Thyroid gland (tissue), 4 donors: ENCODE data around the gene PLCD4. TPM values are rescaled to one million over a fixed set of nuclear protein-coding genes. Genes with fewer than 3 reads are reported as not detected.
A peak's percentile ranks its signal among the peaks of the same experiment; 100 is the strongest.

ENCODE experiments used
- DNase-seq, 2 donors: peaks; one replicate each; pipeline ENCODE4 v3.0.0-alpha.2; 2019
- H3K27ac ChIP-seq, 3 donors: fragments of 200-600 bp; sonication (generic); 1 replicate in 2 of 3; 2 replicates in 1 of 3; pipeline ENCODE4 v1.5.1; 2016 to 2019; ENCODE audit warnings: mild to moderate bottlenecking in 1 of 3, moderate library complexity in 1 of 3
- H3K27me3 ChIP-seq: fragments of 200-600 bp; sonication (generic); one replicate; pipeline ENCODE4 v1.5.1; 2019
- H3K36me3 ChIP-seq, 2 donors: fragments of 200-600 bp; sonication (generic); one replicate each; pipeline ENCODE4 v1.5.1; 2016 to 2019
- H3K4me1 ChIP-seq, 2 donors: fragments of 200-600 bp; sonication (generic); one replicate each; pipeline ENCODE4 v1.5.1; 2017 to 2019
- H3K4me3 ChIP-seq, 3 donors: fragments of 200-600 bp; sonication (generic); replicated peaks in 1 of 3; 1 replicate in 2 of 3; 2 replicates in 1 of 3; pipeline ENCODE4 v1.5.1; 2016; ENCODE audit warnings: mild to moderate bottlenecking in 1 of 3
- H3K9me3 ChIP-seq: fragments of 200-600 bp; sonication (generic); one replicate; pipeline ENCODE4 v1.5.1; 2017
- POLR2A ChIP-seq, 2 donors: fragments of 450-650 bp; IDR thresholded peaks; one replicate each; pipeline ENCODE4 v1.6.1; 2017; ENCODE audit warnings: antibody characterized with exemption in 2 of 2, mild to moderate bottlenecking in 2 of 2, moderate library complexity in 1 of 2
- WGBS, 2 donors: methylation state at CpG; one replicate each; pipeline ENCODE4 v1.1.5; 2017; 5-methylcytosine and 5-hydroxymethylcytosine counted together
- intact Hi-C: fragments of 100-400 bp; cut with DNase I; formaldehyde crosslinking; loops from one replicate; pipeline ENCODE4 v1.15.1; 2023
- total RNA-seq, 4 donors: library from RNA; depleted of rRNA; stranded (reverse); fragments of >200 nt; gene quantifications; one replicate each; pipeline ENCODE4 v1.2.3, GENCODE V29; 2016
- TF ChIP-seq, protein P1 (sequence below), 6 experiments: fragments of 200-600 bp in 3 of 6; fragments of 450-650 bp in 3 of 6; sonication (generic) in 3 of 6; IDR thresholded peaks; one replicate each; pipeline ENCODE4 v1.5.1; 2016 to 2019; ENCODE audit warnings: antibody characterized with exemption in 6 of 6, mild to moderate bottlenecking in 2 of 6, inconsistent platforms in 1 of 6, moderate library complexity in 1 of 6

Gene PLCD4
- total RNA-seq, 4 donors from 2014 or later = 0.89 to 3.1 (median 1.9) TPM

DNA sequence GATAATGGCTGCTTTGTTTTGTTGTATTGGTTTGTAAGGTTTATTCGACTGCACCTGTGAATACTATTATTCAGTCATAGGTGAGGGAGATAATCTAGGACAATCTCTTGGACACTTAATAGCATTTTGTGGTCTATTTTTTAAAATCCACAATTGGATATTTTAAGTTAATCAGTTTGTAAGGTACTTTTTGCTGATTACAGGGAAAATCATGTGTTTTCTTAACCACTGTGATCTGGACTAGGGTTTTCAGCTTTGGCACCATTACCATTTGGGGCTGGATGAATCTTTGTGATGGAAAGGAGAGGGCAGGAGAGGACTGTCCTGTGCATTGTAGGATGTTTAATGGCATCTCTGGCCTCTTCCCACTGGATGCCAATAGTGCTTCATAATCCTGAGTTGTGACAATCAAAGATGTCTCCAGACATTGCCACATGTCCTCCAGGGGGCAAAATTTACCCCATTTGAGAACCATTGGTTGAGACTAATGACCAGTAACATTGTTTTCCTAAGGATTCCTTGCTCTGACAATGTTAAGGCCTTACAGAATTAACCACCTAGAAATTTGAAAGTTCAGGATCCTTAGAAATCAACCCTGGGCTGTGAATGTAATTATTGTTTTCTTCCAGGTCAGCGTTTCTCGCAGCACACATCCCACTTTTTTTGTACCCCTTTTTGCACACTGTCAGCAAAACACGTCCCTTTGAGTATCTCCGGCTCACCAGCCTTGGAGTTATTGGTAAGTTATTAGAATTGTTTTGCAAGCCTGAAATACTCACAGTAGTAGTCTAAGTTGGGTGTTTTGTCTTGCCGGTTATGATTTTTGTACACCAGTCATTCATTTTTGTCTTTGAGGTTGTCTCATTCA, 23.5 kb upstream of the PLCD4 start:
- Histone ChIP-seq H3K36me3 (peaks cover 0 to 14% of the 10 kb centered on the region in 2 donors), H3K9me3 (no peaks in the 10 kb centered on the region), H3K27ac (peak overlapping the region in 1 of 3 donors; percentile 41), H3K27me3 (no peaks in the 10 kb centered on the region), H3K4me3 (no peak overlapping the region), H3K4me1 (peaks cover 15 to 16% of the 10 kb centered on the region in 2 donors)
- TF ChIP-seq POLR2A (IDR thresholded peaks at IDR 0.05) = no peak
- TF ChIP-seq, protein P1, sequence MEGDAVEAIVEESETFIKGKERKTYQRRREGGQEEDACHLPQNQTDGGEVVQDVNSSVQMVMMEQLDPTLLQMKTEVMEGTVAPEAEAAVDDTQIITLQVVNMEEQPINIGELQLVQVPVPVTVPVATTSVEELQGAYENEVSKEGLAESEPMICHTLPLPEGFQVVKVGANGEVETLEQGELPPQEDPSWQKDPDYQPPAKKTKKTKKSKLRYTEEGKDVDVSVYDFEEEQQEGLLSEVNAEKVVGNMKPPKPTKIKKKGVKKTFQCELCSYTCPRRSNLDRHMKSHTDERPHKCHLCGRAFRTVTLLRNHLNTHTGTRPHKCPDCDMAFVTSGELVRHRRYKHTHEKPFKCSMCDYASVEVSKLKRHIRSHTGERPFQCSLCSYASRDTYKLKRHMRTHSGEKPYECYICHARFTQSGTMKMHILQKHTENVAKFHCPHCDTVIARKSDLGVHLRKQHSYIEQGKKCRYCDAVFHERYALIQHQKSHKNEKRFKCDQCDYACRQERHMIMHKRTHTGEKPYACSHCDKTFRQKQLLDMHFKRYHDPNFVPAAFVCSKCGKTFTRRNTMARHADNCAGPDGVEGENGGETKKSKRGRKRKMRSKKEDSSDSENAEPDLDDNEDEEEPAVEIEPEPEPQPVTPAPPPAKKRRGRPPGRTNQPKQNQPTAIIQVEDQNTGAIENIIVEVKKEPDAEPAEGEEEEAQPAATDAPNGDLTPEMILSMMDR (IDR thresholded peaks at IDR 0.05) = no peak
- no peak for DNase-seq
- 96 to 98% methylated on average over 6 of the region's 6 CpGs for WGBS, 2 donors
- intact Hi-C loops = no loop called here

DNA sequence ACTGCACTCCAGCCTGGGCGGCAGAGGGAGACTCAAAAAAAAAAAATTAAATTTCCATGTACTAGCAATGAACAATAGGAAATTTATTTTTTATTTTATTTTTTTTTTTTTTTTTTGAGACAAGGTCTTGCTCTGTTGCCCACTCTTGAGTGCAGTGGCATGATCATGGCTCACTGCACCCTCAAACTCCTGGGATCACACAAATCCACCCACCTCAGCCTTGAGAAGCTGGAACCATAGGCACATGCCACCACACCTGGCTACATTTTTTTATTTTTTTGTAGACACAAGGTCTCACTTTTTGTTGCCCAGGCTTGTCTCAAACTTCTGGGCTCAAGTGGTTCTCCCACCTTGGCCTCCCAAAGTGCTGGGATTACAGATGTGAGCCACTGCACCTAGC, 22.2 kb upstream of the PLCD4 start:
- Histone ChIP-seq H3K27me3 (no peaks in the 10 kb centered on the region), H3K9me3 (no peaks in the 10 kb centered on the region), H3K4me3 (no peak overlapping the region), H3K4me1 (peaks cover 15 to 16% of the 10 kb centered on the region in 2 donors), H3K27ac (peak overlapping the region; percentile 10 to 42 (median 41)), H3K36me3 (peaks cover 0 to 16% of the 10 kb centered on the region in 2 donors)
- DNase-seq = peak; percentile 57 to 66
- intact Hi-C loops = no loop called here
- TF ChIP-seq, protein P1 (IDR thresholded peaks at IDR 0.05) = no peak
- no peak for TF ChIP-seq POLR2A (IDR thresholded peaks at IDR 0.05)
- 96 to 100% methylated on average over 1 of the region's 1 CpG for WGBS, 2 donors

DNA sequence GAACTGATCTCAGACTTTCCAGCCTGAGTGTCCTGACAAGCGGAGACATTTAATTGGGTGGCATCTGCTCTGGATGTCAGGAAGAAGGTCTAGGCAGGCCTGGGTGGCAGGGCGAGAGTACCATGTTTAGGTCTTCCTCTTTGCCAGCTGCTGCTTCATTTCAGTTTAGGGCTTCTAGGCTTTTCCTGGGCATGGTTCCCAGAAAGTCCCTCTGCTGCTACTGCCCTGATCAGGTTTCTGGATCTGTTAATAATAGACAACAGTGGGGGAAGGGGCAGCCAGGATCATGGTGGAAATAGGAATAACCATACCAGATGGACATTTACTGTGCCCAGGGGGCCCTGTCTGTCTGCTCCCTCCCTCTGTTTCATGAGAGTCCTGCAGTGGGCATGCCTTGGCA, 2.3 kb upstream of the PLCD4 start:
- Histone ChIP-seq H3K27ac (no peak overlapping the region), H3K4me3 (no peak overlapping the region), H3K4me1 (peaks cover 5 to 23% of the 10 kb centered on the region in 2 donors), H3K9me3 (no peaks in the 10 kb centered on the region), H3K36me3 (no peaks in the 10 kb centered on the region), H3K27me3 (no peaks in the 10 kb centered on the region)
- DNase-seq = peak in 1 of 2 donors; percentile 39
- intact Hi-C loops = no loop called here
- no peak for TF ChIP-seq POLR2A (IDR thresholded peaks at IDR 0.05)
- TF ChIP-seq, protein P1 (IDR thresholded peaks at IDR 0.05) = no peak
- 69 to 88% methylated on average over 2 of the region's 2 CpGs for WGBS, 2 donors

DNA sequence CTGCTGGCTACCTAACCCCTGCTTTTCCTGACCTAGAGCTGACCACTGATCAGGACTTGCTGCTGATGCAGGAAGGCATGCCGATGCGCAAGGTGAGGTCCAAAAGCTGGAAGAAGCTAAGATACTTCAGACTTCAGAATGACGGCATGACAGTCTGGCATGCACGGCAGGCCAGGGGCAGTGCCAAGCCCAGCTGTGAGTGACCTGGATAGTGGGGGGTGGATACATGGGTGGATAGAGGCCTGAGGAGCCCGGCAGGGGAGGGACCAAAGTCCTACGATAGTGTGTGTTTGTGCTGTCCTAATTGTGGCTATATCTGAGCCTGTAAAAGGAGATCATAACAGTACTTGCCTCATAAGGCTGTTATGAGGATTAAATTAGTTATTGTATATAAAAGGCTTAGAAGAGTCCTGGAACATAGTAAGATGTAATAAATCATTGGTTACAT, 8.2 kb downstream of the PLCD4 start:
- 64 to 72% methylated on average over 6 of the region's 6 CpGs for WGBS, 2 donors
- intact Hi-C loops = no loop called here
- Histone ChIP-seq H3K36me3 (no peaks in the 10 kb centered on the region), H3K27ac (no peak overlapping the region), H3K27me3 (no peaks in the 10 kb centered on the region), H3K9me3 (no peaks in the 10 kb centered on the region), H3K4me1 (no peaks in the 10 kb centered on the region), H3K4me3 (no peak overlapping the region)
- TF ChIP-seq POLR2A (IDR thresholded peaks at IDR 0.05) = no peak
- TF ChIP-seq, protein P1 (IDR thresholded peaks at IDR 0.05) = no peak
- DNase-seq = no peak
